ENCODE data around the gene MAPK6. TPM values are rescaled to one million over a fixed set of nuclear protein-coding genes. Genes with fewer than 3 reads are reported as not detected.

Gene MAPK6
- polyA plus RNA-seq, 2 donors, result 14.5 to 24.1 TPM

Other genes with a start within 250 kb of the MAPK6 start
- gene TMOD3, start 189.6 kb upstream of the MAPK6 start, polyA plus RNA-seq, result 10 to 100 TPM; 25.7 to 42.8 TPM
- gene LEO1, start 47.4 kb upstream of the MAPK6 start, polyA plus RNA-seq, result 10 to 100 TPM in 1 of 2 donors, 1 to 10 TPM in 1; 9.5 to 19.6 TPM
- gene BCL2L10, start 93.6 kb downstream of the MAPK6 start, polyA plus RNA-seq, result 1 to 10 TPM; 5.3 to 6.7 TPM
- 1 to 10 TPM; 5.1 to 8.7 TPM for gene GNB5, start 172.2 kb downstream of the MAPK6 start, polyA plus RNA-seq